Measurements from ENCODE around the gene ZNF416.

DNA sequence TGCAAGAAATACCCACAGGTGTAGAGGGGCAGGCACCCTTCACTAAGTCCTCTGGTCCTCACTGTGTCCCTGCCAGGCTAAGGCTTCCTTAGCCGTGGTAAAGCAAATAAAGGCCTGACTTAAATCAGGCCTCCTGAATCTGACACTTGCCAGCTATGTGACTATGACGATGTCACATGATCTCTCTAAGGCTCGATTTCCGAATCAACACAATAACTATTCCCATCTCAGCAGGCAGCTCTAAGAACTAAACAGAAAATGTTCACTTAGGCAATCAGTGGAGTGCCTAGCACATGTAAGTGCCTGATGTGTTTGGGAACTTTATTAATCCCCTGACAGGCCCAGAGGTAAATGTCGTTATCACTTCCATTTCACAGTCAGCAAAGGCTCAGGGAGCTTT, 21.1 kb downstream of the ZNF416 start:
- no peak for TF ChIP-seq POLR2AphosphoS5 (IDR thresholded peaks at IDR 0.05)
- TF ChIP-seq, protein P1, sequence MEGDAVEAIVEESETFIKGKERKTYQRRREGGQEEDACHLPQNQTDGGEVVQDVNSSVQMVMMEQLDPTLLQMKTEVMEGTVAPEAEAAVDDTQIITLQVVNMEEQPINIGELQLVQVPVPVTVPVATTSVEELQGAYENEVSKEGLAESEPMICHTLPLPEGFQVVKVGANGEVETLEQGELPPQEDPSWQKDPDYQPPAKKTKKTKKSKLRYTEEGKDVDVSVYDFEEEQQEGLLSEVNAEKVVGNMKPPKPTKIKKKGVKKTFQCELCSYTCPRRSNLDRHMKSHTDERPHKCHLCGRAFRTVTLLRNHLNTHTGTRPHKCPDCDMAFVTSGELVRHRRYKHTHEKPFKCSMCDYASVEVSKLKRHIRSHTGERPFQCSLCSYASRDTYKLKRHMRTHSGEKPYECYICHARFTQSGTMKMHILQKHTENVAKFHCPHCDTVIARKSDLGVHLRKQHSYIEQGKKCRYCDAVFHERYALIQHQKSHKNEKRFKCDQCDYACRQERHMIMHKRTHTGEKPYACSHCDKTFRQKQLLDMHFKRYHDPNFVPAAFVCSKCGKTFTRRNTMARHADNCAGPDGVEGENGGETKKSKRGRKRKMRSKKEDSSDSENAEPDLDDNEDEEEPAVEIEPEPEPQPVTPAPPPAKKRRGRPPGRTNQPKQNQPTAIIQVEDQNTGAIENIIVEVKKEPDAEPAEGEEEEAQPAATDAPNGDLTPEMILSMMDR (IDR thresholded peaks at IDR 0.05 in 8 of 11, conservative IDR thresholded peaks at IDR 0.05 in 3 of 11), result no peak
- no peak for TF ChIP-seq POLR2A (IDR thresholded peaks at IDR 0.05)
